22Rv1 (cell line): Measurements from ENCODE around the gene MAP1LC3A.

Experiments
- CTCF ChIP-seq: fragments of 450-650 bp; IDR thresholded peaks from 2 replicates; pipeline ENCODE4 v1.5.1; 2017; ENCODE audit warnings: mild to moderate bottlenecking
- ZFX ChIP-seq: fragments of 450-650 bp; IDR thresholded peaks from 2 replicates; pipeline ENCODE4 v1.6.1; 2017; ENCODE audit warnings: antibody characterized with exemption, borderline replicate concordance

GRCh38 chr20:34529742-34530141 is 28.8 kb upstream of the MAP1LC3A start:
- no peak for TF ChIP-seq CTCF
- TF ChIP-seq ZFX, result no peak
